ENCODE measurements around the gene B4GAT1. TPM values are rescaled to one million over a fixed set of nuclear protein-coding genes. Genes with fewer than 3 reads are reported as not detected.

B4GAT1 gene
- total and polyA plus RNA-seq, 2 of the 13 experiments (the other 11 are each of a cell fraction or from before 2014, with no cell fraction given): 40.4 to 109 TPM

DNA sequence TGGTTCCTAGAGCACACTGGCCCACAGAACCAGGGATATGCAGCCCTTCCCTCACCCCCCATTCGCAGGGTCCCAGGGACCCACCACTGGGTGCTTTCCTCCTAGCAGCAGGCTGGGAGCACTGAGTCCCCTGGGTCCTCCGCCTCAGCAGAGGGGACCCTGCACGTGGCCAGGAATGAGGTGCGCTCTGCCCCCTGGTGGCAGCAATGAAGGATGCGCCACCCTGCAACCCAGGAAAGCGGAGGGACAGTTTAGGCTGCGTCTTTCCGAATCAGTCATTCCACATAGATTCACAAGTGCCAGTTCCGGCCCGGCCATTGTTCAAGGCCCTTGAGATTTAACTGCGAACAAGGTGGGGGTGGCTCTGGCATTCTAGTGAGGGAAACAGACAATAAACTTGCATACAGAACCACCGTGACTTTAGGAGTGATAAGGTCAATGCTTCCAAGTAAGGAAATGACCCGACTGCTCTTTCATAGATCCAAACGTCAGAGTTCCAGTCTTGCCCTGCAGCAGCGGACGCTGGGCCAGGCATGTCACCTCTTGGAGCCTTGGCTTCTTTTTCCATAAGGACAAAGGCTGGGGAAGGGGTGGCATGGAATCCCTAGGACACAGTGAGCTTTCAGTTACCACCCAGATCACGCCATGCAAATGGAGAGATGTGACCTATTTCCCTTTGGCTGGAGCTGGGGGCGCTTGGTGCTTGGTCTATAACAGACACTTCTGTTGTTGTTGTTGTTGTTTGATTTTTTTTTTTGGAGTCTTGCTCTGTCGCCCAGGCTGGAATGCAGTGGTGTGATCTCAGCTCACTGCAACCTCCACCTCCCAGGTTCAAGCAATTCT lies 18.9 kb downstream of the B4GAT1 start (continued):
- TF ChIP-seq ZNF564 (CRISPR knock-in tag; IDR thresholded peaks at IDR 0.05) (peak; percentile 51; the same call in 1 of the 2 replicates), GATAD1 (CRISPR knock-in tag; IDR thresholded peaks at IDR 0.05) (peak; percentile 76), SALL1 (CRISPR knock-in tag; IDR thresholded peaks at IDR 0.05) (peak; percentile 81), ZNF839 (CRISPR knock-in tag; IDR thresholded peaks at IDR 0.05; ENCODE audit: borderline replicate concordance) (no peak), ZNF83 (CRISPR knock-in tag; IDR thresholded peaks at IDR 0.05; ENCODE audit: borderline replicate concordance) (no peak), POGZ (CRISPR knock-in tag; IDR thresholded peaks at IDR 0.05) (no peak), ZNF24 (IDR thresholded peaks at IDR 0.05) (peak; percentile 79; the same call in 1 of the 2 replicates), ZNF33A (CRISPR knock-in tag; IDR thresholded peaks at IDR 0.05; ENCODE audit: borderline replicate concordance) (no peak), TARDBP (CRISPR knock-in tag; IDR thresholded peaks at IDR 0.05) (peak; percentile 55; the same call in 1 of the 2 replicates), ZNF30 (CRISPR knock-in tag; IDR thresholded peaks at IDR 0.05) (no peak), KLF6 (CRISPR knock-in tag; IDR thresholded peaks at IDR 0.05) (peak; percentile 89), ZNF607 (CRISPR knock-in tag; IDR thresholded peaks at IDR 0.05; ENCODE audit: borderline replicate concordance) (no peak), SMC3 (IDR thresholded peaks at IDR 0.05; ENCODE audit: low read length) (peak; percentile 75), ZNF33B (CRISPR knock-in tag; IDR thresholded peaks at IDR 0.05) (no peak), KDM6A (CRISPR knock-in tag; IDR thresholded peaks at IDR 0.05; ENCODE audit: low read depth) (no peak), ZNF850 (CRISPR knock-in tag; conservative IDR thresholded peaks at IDR 0.05) (no peak)
- TF ChIP-seq, protein P1, sequence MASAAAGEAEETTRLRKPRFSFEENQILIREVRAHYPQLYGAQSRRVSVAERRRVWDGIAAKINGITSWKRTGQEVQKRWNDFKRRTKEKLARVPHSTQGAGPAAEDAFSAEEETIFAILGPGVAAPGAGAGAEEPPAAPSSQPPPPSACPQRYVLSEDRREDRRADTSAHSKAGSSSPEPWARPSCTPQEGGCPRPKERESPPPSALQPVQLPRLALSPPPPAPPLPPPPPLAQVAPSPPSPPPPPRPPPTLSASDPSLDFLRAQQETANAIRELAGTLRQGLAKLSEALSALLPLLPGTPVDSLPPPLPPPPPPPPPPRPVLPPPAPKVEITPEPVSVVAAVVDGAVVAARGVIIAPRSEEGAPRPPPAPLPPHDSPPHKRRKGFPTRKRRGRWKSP (CRISPR knock-in tag; IDR thresholded peaks at IDR 0.05): peak; percentile 97
- TF ChIP-seq, protein P2, sequence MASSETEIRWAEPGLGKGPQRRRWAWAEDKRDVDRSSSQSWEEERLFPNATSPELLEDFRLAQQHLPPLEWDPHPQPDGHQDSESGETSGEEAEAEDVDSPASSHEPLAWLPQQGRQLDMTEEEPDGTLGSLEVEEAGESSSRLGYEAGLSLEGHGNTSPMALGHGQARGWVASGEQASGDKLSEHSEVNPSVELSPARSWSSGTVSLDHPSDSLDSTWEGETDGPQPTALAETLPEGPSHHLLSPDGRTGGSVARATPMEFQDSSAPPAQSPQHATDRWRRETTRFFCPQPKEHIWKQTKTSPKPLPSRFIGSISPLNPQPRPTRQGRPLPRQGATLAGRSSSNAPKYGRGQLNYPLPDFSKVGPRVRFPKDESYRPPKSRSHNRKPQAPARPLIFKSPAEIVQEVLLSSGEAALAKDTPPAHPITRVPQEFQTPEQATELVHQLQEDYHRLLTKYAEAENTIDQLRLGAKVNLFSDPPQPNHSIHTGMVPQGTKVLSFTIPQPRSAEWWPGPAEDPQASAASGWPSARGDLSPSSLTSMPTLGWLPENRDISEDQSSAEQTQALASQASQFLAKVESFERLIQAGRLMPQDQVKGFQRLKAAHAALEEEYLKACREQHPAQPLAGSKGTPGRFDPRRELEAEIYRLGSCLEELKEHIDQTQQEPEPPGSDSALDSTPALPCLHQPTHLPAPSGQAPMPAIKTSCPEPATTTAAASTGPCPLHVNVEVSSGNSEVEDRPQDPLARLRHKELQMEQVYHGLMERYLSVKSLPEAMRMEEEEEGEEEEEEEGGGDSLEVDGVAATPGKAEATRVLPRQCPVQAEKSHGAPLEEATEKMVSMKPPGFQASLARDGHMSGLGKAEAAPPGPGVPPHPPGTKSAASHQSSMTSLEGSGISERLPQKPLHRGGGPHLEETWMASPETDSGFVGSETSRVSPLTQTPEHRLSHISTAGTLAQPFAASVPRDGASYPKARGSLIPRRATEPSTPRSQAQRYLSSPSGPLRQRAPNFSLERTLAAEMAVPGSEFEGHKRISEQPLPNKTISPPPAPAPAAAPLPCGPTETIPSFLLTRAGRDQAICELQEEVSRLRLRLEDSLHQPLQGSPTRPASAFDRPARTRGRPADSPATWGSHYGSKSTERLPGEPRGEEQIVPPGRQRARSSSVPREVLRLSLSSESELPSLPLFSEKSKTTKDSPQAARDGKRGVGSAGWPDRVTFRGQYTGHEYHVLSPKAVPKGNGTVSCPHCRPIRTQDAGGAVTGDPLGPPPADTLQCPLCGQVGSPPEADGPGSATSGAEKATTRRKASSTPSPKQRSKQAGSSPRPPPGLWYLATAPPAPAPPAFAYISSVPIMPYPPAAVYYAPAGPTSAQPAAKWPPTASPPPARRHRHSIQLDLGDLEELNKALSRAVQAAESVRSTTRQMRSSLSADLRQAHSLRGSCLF (CRISPR knock-in tag; IDR thresholded peaks at IDR 0.05; ENCODE audit: borderline replicate concordance): no peak
- TF ChIP-seq, protein P3, sequence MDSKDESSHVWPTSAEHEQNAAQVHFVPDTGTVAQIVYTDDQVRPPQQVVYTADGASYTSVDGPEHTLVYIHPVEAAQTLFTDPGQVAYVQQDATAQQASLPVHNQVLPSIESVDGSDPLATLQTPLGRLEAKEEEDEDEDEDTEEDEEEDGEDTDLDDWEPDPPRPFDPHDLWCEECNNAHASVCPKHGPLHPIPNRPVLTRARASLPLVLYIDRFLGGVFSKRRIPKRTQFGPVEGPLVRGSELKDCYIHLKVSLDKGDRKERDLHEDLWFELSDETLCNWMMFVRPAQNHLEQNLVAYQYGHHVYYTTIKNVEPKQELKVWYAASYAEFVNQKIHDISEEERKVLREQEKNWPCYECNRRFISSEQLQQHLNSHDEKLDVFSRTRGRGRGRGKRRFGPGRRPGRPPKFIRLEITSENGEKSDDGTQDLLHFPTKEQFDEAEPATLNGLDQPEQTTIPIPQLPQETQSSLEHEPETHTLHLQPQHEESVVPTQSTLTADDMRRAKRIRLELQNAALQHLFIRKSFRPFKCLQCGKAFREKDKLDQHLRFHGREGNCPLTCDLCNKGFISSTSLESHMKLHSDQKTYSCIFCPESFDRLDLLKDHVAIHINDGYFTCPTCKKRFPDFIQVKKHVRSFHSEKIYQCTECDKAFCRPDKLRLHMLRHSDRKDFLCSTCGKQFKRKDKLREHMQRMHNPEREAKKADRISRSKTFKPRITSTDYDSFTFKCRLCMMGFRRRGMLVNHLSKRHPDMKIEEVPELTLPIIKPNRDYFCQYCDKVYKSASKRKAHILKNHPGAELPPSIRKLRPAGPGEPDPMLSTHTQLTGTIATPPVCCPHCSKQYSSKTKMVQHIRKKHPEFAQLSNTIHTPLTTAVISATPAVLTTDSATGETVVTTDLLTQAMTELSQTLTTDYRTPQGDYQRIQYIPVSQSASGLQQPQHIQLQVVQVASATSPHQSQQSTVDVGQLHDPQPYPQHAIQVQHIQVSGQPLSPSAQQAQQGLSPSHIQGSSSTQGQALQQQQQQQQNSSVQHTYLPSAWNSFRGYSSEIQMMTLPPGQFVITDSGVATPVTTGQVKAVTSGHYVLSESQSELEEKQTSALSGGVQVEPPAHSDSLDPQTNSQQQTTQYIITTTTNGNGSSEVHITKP (CRISPR knock-in tag; IDR thresholded peaks at IDR 0.05; ENCODE audit: low read depth): no peak; the same call in 1 of the 2 replicates
